GM12874 (cell line): ENCODE data around the gene CENPB.

Source experiments
- CTCF ChIP-seq: IDR thresholded peaks from 2 replicates; pipeline ENCODE4 v1.5.1; 2011; ENCODE audit warnings: low read depth, mild to moderate bottlenecking, control low read depth, low read length, moderate library complexity; ENCODE audit not compliant: insufficient read depth

The CENPB gene

DNA sequence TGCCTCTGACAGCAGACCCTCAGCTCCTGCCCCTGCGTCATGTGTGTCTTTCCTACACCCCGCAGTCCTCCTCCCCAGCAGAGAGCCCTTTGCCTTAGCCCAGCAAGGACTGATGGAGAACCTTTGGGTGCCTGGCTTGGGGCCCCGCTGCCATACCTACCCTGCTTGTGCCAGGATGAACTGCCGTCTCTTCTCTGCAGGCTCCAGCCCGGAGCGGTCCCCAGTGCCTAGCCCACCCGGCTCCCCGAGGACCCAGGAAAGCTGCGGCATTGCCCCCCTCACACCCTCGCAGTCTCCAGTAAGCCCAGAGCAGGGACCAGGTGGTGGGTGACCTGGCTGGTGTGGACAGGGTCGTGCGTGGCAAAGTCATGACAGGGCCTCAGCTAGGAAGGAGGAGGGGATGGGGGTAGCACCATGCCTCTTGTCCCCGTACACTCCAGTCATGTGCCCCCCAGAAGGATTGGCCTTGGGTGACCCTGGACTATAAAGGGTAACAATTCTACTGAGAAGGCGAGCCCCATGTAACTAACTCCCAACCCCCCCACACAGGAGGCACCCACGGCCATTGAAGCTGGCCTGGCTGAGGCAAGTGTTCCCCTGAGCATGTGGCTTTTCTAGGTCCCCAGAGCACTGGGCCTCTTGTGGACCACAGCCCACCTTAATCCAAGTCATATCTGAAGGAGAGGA is 45.8 kb downstream of the CENPB start:
- TF ChIP-seq CTCF, result no peak

DNA sequence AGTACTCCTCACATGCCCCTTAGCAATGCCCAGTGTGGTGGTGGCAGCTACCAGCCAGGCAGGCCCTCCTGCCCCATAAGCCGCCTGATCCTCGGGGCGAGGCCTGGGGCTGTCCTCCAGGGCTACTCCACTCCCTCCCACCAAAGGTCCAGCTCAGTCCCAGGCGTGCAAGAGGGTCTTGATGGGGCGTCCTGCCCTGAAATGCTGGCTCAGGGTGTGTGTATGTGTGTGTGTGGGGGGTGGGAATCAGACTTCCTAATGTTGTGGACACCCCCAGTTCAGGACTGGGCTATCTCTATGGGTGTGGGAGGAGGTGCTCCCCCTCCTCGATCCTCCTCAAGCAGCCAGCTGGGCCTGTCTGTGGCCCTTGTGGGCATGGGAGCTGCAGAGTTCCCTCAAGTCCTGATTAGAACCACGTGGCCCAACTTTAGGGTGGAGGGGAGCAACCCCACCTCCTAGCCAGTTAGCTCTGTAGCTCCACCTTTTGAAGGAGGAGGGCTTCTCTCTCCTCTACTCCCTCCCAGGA is 46.6 kb downstream of the CENPB start:
- TF ChIP-seq CTCF, result no peak

DNA sequence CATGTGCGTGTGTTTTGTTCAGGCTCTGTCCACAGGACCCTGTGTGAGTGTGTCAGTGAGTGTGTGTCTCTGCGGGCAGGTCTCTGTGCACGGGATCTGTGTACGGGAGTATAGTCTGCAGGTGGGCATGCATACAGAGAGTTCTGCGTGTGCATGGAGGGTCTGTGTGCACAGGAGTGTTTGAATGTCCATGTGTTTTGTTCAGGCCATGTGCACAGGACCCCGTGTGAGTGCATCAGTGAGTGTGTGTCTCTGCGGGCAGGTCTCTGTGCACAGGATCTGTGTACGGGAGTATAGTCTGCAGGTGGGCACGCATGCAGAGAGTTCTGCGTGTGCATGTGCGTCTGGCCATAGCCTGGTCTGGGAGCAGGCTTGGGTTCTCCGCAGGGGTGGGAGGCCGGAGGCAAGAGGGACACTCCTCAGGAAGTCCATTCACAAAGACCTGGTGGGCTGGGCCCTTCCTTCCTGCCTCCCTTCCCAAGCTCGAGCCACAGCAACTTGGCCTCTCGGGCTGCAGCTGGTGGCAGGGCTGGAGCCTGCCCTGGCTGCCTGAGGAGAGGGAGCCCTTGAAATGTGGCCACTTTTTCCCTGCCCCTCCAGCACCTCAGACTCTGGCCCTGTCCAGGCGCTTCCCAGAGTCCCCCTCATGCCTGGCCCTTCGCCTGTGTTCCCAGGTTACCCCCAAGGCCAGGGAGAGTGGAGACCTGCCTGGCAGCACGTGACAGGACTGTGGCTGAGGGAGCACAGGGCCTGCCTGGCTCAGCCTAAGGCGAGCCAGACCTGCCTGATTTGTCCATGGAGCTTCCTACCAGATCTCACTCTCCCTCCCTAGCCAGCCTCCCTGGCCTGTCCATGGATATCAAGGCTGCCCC is 47.2 kb downstream of the CENPB start:
- no peak for TF ChIP-seq CTCF

- TF ChIP-seq CTCF, result no peak
These were observed 48.2 kb downstream of the CENPB start for GRCh38 chr20:3738111-3739053.

DNA sequence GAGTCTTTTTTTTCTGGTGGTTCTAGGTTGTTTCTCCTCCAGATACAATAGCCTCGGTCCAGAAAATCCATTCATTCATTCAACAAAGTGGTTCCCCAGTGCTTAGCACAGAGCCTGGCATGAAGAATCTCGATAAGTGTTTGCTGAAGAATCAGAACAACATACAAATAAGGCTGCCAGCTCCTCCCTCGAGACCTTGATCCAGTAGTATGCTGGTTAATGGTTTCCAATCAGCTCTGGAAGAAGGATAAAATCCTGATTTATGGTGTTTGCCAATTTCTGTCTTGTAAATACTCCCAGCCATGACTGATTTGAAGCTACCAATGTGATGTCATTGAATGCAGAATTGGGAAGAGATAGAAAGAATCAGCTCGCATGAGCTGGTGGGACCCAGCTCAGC is 50.8 kb downstream of the CENPB start:
- TF ChIP-seq CTCF, result no peak

DNA sequence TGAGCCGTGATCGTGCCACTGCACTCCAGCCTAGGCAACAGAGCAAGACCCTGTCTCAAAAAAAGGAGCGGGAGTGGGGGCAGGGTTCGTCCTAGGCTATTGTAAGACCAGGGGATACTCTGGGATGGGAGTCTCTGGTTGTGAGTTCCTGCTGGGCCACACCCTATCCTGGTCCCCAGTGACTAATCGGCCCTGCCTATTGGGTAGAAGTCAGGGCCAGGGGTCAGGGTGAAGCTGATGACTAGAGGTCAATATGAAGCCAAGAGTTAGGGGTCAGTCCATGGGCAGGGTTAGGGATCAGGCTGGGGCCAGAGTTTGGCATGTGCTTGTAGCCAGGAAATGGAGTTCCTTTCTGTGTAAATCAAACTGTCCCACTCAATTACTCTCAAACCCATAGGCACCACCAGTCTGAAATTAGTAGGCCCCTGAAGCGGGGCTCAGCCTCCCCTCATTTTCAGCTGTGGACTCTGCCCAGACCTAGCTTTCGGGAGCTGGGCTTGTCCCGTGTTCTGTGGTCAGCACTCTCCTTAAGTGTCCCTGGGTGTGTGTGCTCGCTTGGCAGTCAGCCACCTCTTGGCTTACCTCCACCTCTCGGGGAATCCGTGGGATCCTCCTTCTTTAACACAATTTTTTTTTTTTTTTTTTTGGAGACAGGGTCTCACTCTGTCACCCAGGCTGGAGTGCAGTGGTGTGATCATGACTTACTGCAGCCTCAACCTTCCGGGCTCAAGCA is 52.3 kb downstream of the CENPB start:
- no peak for TF ChIP-seq CTCF
